ENCODE data around the gene PBX2.

Gene PBX2

GRCh38 chr6:32173051-32173727 lies 16.8 kb downstream of the PBX2 start:
- no peak for DNase-seq

- DNase-seq, result no peak
Observed at GRCh38 chr6:32171234-32171633, 18.8 kb downstream of the PBX2 start.

- no peak for DNase-seq
Observed at GRCh38 chr6:32170294-32170693, 19.7 kb downstream of the PBX2 start.

- peak; percentile 67 for DNase-seq
Observed at GRCh38 chr6:32168807-32169591, 21.0 kb downstream of the PBX2 start.

- DNase-seq, result no peak
Observed at GRCh38 chr6:32168350-32168749, 21.7 kb downstream of the PBX2 start.

- DNase-seq, result no peak
Observed at GRCh38 chr6:32167761-32168262, 22.2 kb downstream of the PBX2 start.

- DNase-seq, result no peak
Observed at GRCh38 chr6:32167154-32167760, 22.7 kb downstream of the PBX2 start.

- no peak for DNase-seq
Observed at GRCh38 chr6:32166411-32167061, 23.5 kb downstream of the PBX2 start.

GRCh38 chr6:32164295-32164694 lies 25.7 kb downstream of the PBX2 start, which contains the start of gene EGFL8:
TSS of gene EGFL8 (plus strand) at chr6:32164595. CDS start at chr6:32166166, 1,571 bp downstream.
- DNase-seq, result no peak

- DNase-seq, result no peak
Observed at GRCh38 chr6:32163559-32164258, 26.3 kb downstream of the PBX2 start.

GRCh38 chr6:32158052-32158451 lies 31.9 kb downstream of the PBX2 start:
- DNase-seq, result no peak

GRCh38 chr6:32156891-32157290 lies 33.1 kb downstream of the PBX2 start:
- DNase-seq, result no peak

GRCh38 chr6:32154514-32155161 lies 35.4 kb downstream of the PBX2 start:
- peak; percentile 65 for DNase-seq

- DNase-seq, result peak; percentile 94
Observed at GRCh38 chr6:32153564-32154513, 36.2 kb downstream of the PBX2 start, which contains the start of gene PPT2. TSS of gene PPT2 (plus strand) at chr6:32154141. CDS start at chr6:32154595, 454 bp downstream.

GRCh38 chr6:32152769-32153563 lies 37.0 kb downstream of the PBX2 start:
- peak; percentile 36 for DNase-seq

GRCh38 chr6:32151863-32152768 lies 37.9 kb downstream of the PBX2 start, which contains the start of gene PRRT1:
TSS of gene PRRT1 (minus strand) at chr6:32151939. CDS start at chr6:32151827, 112 bp downstream.
- DNase-seq, result peak; percentile 18

GRCh38 chr6:32151181-32151862 lies 38.7 kb downstream of the PBX2 start:
- no peak for DNase-seq
